Nephron progenitor cell (in vitro differentiated cells): ENCODE measurements around the gene NCOA6.

Experiments
- DNase-seq: peaks from one replicate; pipeline ENCODE4 v3.0.0; 2021
- H3K27ac Mint-ChIP-seq: 2 replicates; pipeline ENCODE4 v1.8.0; 2021; ENCODE audit warnings: mild to moderate bottlenecking, moderate library complexity, mixed read lengths
- H3K27me3 Mint-ChIP-seq: 2 replicates; pipeline ENCODE4 v1.8.0; 2021; ENCODE audit warnings: mild to moderate bottlenecking, low read depth, mixed read lengths; ENCODE audit not compliant: poor library complexity
- H3K36me3 Mint-ChIP-seq: 2 replicates; pipeline ENCODE4 v1.8.0; 2021; ENCODE audit warnings: low read depth, mixed read lengths
- H3K4me1 Mint-ChIP-seq: 2 replicates; pipeline ENCODE4 v1.8.0; 2021; ENCODE audit warnings: mixed read lengths
- H3K4me3 Mint-ChIP-seq: 2 replicates; pipeline ENCODE4 v1.8.0; 2021; ENCODE audit warnings: mild to moderate bottlenecking, moderate library complexity, mixed read lengths
- H3K9me3 Mint-ChIP-seq: 2 replicates; pipeline ENCODE4 v1.8.0; 2021; ENCODE audit warnings: mild to moderate bottlenecking, moderate library complexity, mixed read lengths
- CTCF ChIP-seq: fragments of 200-600 bp; sonication (generic); IDR thresholded peaks from 2 replicates; pipeline ENCODE4 v1.5.0; 2021; ENCODE audit warnings: antibody characterized with exemption

Gene NCOA6

GRCh38 chr20:34824806-34825529 is 483 bp downstream of the NCOA6 start:
- peaks cover 14% of the 10 kb centered on the region for H3K27me3 Mint-ChIP-seq
- DNase-seq: peak; percentile 78
- TF ChIP-seq CTCF: no peak
- peaks cover 9% of the 10 kb centered on the region for H3K9me3 Mint-ChIP-seq
- peak overlapping the region; percentile 100 for H3K4me3 Mint-ChIP-seq
- peaks cover 34% of the 10 kb centered on the region for H3K4me1 Mint-ChIP-seq
- H3K36me3 Mint-ChIP-seq: peaks cover 32% of the 10 kb centered on the region
- peak overlapping the region; percentile 99 for H3K27ac Mint-ChIP-seq

DNA sequence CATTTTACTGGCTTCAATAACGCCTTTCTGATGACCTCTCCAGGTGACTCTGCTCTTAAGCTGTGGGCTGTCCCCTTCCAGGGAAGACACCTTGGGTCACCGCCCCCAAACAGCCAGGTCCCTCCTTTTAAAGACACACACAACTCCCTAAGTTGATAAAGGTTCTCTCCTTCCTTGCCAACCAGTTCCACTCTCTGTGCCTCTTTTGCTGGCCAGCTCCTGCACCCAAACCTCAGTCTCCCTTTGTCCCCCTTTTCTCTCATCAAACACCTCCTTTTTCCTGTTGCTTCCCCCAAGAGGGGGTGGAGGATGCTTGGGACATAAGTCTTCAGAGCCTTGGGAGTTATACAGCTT is 1.0 kb downstream of the NCOA6 start:
- DNase-seq: peak; percentile 51
- H3K36me3 Mint-ChIP-seq: peaks cover 32% of the 10 kb centered on the region
- peaks cover 34% of the 10 kb centered on the region for H3K4me1 Mint-ChIP-seq
- peaks cover 9% of the 10 kb centered on the region for H3K9me3 Mint-ChIP-seq
- H3K27me3 Mint-ChIP-seq: peaks cover 9% of the 10 kb centered on the region
- peak overlapping the region; percentile 100 for H3K4me3 Mint-ChIP-seq
- H3K27ac Mint-ChIP-seq: peak overlapping the region; percentile 99
- no peak for TF ChIP-seq CTCF

DNA sequence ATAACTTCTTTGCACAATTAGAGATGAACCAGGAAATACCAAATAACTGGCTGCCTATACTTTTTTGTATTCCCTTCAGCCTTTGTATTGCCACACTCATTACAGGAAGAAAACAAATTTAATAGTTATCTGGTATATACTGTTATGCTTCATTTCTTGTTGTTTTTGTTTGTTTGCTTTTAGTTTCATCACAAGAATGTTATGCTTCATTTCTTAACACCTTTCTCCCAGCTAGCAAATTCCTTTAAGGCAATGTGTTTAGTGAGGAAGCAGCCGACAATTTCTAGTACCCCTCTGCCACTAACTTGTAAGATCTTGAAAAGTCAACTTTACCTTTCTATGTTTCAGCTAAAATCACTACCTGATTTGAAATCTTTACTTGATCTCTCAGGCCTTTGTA is 1.4 kb downstream of the NCOA6 start:
- DNase-seq: no peak
- Mint-ChIP-seq H3K9me3 (peaks cover 9% of the 10 kb centered on the region), H3K27ac (peak overlapping the region; percentile 99), H3K4me3 (peak overlapping the region; percentile 100), H3K36me3 (peaks cover 32% of the 10 kb centered on the region), H3K27me3 (peaks cover 9% of the 10 kb centered on the region), H3K4me1 (peaks cover 34% of the 10 kb centered on the region)
- TF ChIP-seq CTCF: no peak

DNA sequence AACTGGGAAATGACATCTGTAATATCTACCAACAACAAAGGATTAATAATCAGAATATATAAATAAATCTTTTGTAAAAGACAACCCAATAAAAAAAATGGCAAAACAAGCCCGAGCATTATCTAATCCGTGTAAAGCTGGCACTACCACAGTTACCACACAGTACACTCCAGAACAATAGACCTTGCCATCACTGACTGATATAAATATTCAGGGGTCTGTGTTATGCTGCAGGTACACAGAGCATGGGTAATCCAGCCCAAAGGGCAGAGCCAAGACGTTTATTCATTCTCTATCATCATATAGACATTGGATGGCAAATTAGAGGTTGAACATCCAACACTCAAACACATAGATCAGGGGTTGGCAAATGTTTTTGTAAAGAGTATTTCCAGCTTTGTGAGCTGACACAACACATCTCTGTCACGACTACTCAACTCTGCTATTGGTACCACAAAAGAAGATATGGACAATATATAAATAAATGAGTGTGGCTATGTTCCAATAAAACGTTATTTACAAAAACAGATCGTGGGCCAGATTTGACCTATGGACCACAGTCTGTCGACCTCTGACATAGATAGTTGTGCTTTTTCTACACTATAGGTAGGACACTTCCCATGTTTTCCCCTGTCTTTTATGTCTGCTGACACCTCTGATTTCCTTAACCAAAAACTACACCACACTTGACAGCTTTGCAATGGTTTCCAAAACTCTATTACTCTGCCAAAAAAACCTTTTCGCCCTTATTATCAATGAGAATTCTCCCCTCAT is 4.5 kb downstream of the NCOA6 start:
- no peak for DNase-seq

GRCh38 chr20:34817801-34818200 is 7.7 kb downstream of the NCOA6 start:
- peaks cover 37% of the 10 kb centered on the region for H3K36me3 Mint-ChIP-seq
- peaks cover 13% of the 10 kb centered on the region for H3K9me3 Mint-ChIP-seq
- no peaks in the 10 kb centered on the region for H3K27me3 Mint-ChIP-seq
- no peak for TF ChIP-seq CTCF
- no peak for DNase-seq
- peaks cover 32% of the 10 kb centered on the region for H3K4me1 Mint-ChIP-seq
- H3K27ac Mint-ChIP-seq: no peak overlapping the region
- H3K4me3 Mint-ChIP-seq: no peak overlapping the region

More for the DNA sequence above, 4.5 kb downstream of the NCOA6 start:
- H3K36me3 Mint-ChIP-seq: peaks cover 35% of the 10 kb centered on the region
- H3K9me3 Mint-ChIP-seq: peaks cover 10% of the 10 kb centered on the region
- no peaks in the 10 kb centered on the region for H3K27me3 Mint-ChIP-seq
- no peak overlapping the region for H3K4me3 Mint-ChIP-seq
- H3K4me1 Mint-ChIP-seq: peaks cover 46% of the 10 kb centered on the region
- TF ChIP-seq CTCF: no peak
- no peak overlapping the region for H3K27ac Mint-ChIP-seq
